ENCODE results near the gene YIF1A. TPM values are rescaled to one million over a fixed set of nuclear protein-coding genes. Genes with fewer than 3 reads are reported as not detected.

YIF1A gene
- total RNA-seq, 1 donor from 2014 or later: 19.0 TPM

DNA sequence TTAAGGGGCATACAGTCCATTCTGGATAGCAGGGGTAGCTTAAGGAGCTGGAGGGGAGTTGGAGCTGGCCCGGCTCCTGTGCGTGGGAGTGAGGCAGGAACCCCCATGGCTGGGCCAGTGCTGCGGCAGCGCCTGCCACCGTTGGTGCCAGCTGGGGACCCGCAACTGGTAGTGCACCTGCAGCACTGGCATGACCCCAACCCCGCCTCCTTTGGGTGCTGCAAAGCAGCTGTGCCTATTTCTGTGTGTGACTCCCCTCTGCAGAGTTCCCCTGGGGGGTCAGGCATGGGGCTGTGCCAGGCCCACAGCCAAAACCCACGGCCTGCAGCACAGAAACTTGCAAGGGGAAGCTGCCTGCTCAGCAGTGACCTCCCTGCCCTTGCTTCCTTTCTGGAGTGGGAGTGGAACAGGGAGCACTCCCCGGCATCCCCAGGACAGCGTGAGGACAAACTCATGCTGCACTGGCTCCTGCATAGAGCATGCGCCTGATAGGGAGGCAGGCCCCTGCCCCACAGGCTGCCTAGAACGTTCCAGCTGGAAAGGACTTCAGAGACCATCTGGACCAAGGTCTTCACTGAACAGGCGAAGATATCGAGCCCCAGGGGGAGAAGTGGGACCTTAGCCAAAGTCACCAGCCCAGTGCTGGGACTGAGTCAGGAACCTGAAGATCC lies 46.7 kb downstream of the YIF1A start:
- H3K27ac Mint-ChIP-seq: no peak overlapping the region
- Histone ChIP-seq H3K79me2 (ENCODE audit: low read depth) (no peaks in the 10 kb centered on the region), H2AFZ (replicated peaks) (no peak overlapping the region), H3K4me2 (no peak overlapping the region), H3K9me3 (ENCODE audit: low read depth) (no peaks in the 10 kb centered on the region), H3K36me3 (no peaks in the 10 kb centered on the region), H3F3A (ENCODE audit: low read depth) (no peaks in the 10 kb centered on the region), H3K9ac (no peak overlapping the region), H3K4me3 (no peak overlapping the region), H3K27ac (no peak overlapping the region), H3K27me3 (no peaks in the 10 kb centered on the region), H4K20me1 (ENCODE audit: low read depth) (no peaks in the 10 kb centered on the region), H3K4me1 (no peaks in the 10 kb centered on the region)
- no peak for DNase-seq (ENCODE audit: low spot score)
- H3K4me1 Mint-ChIP-seq: peaks cover 7% of the 10 kb centered on the region
- no peak overlapping the region for H3K4me3 Mint-ChIP-seq
- H3K36me3 Mint-ChIP-seq: peaks cover 9% of the 10 kb centered on the region
- TF ChIP-seq EZH2 (IDR thresholded peaks at IDR 0.05): no peak
- no peak for TF ChIP-seq EZH2phosphoT487 (IDR thresholded peaks at IDR 0.05)
- TF ChIP-seq CTCF (IDR thresholded peaks at IDR 0.05): no peak
- H3K27me3 Mint-ChIP-seq (ENCODE audit: insufficient read depth, low read depth): peaks cover 14% of the 10 kb centered on the region
- H3K9me3 Mint-ChIP-seq: no peaks in the 10 kb centered on the region

DNA sequence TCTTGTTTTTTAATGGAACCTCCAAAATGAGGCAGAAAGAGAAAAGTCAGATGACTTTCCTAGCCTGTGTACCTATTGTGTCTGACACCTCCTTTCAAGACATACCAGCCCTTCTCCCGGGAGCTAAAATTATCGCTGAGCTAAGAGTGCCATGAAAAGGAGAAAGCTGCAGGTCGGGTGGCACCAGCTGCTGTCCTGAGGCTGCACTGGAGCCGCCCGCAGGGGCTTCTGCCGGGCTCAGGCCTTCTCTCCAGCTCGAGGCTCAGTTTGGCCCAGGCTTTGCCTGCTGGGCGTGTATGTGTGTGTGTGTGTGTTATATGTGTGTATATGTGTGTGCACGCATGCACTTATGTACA lies 48.2 kb downstream of the YIF1A start:
- H3K4me2 ChIP-seq: no peak overlapping the region
- no peaks in the 10 kb centered on the region for H3K27me3 ChIP-seq
- no peak overlapping the region for H3K4me3 ChIP-seq
- H3K79me2 ChIP-seq (ENCODE audit: low read depth): no peaks in the 10 kb centered on the region
- no peaks in the 10 kb centered on the region for H4K20me1 ChIP-seq (ENCODE audit: low read depth)
- no peak overlapping the region for H3K9ac ChIP-seq
- Mint-ChIP-seq H3K4me1 (peaks cover 7% of the 10 kb centered on the region), H3K4me3 (no peak overlapping the region), H3K27me3 (ENCODE audit: insufficient read depth, low read depth) (peaks cover 11% of the 10 kb centered on the region), H3K27ac (peak overlapping the region; percentile 78), H3K36me3 (peaks cover 9% of the 10 kb centered on the region), H3K9me3 (no peaks in the 10 kb centered on the region)
- TF ChIP-seq EZH2 (IDR thresholded peaks at IDR 0.05): no peak
- no peak for TF ChIP-seq EZH2phosphoT487 (IDR thresholded peaks at IDR 0.05)
- TF ChIP-seq CTCF (IDR thresholded peaks at IDR 0.05): no peak
- DNase-seq (ENCODE audit: low spot score): no peak
- no peaks in the 10 kb centered on the region for H3K4me1 ChIP-seq
- H3K36me3 ChIP-seq: no peaks in the 10 kb centered on the region
- no peaks in the 10 kb centered on the region for H3F3A ChIP-seq (ENCODE audit: low read depth)
- no peak overlapping the region for H2AFZ ChIP-seq (replicated peaks)
- H3K9me3 ChIP-seq (ENCODE audit: low read depth): no peaks in the 10 kb centered on the region
- no peak overlapping the region for H3K27ac ChIP-seq

- peaks cover 7% of the 10 kb centered on the region for H3K4me1 Mint-ChIP-seq
- TF ChIP-seq EZH2phosphoT487 (IDR thresholded peaks at IDR 0.05) (no peak), EZH2 (IDR thresholded peaks at IDR 0.05) (no peak), CTCF (IDR thresholded peaks at IDR 0.05) (no peak)
- H3K36me3 Mint-ChIP-seq: peaks cover 15% of the 10 kb centered on the region
- Histone ChIP-seq H2AFZ (replicated peaks) (no peak overlapping the region), H3K79me2 (ENCODE audit: low read depth) (no peaks in the 10 kb centered on the region), H3K9ac (peak overlapping the region; percentile 27), H3F3A (ENCODE audit: low read depth) (no peaks in the 10 kb centered on the region), H3K4me1 (no peaks in the 10 kb centered on the region), H3K4me2 (no peak overlapping the region), H4K20me1 (ENCODE audit: low read depth) (no peaks in the 10 kb centered on the region), H3K27ac (no peak overlapping the region), H3K9me3 (ENCODE audit: low read depth) (no peaks in the 10 kb centered on the region), H3K27me3 (no peaks in the 10 kb centered on the region), H3K4me3 (no peak overlapping the region), H3K36me3 (no peaks in the 10 kb centered on the region)
- DNase-seq (ENCODE audit: low spot score): no peak
- H3K9me3 Mint-ChIP-seq: no peaks in the 10 kb centered on the region
- H3K27ac Mint-ChIP-seq: no peak overlapping the region
- H3K4me3 Mint-ChIP-seq: no peak overlapping the region
- H3K27me3 Mint-ChIP-seq (ENCODE audit: insufficient read depth, low read depth): peaks cover 11% of the 10 kb centered on the region
These were observed 48.8 kb downstream of the YIF1A start for GRCh38 chr11:66239998-66240780.
